PFSK-1 (cell line): ENCODE results near the gene DCHS1.

ENCODE experiments used
- FOXP2 ChIP-seq: optimal IDR thresholded peaks from 2 replicates; pipeline ENCODE3; 2011; ENCODE audit warnings: borderline replicate concordance, control low read depth, inconsistent platforms; ENCODE audit not compliant: insufficient read depth; ENCODE audit errors: extremely low read length, extremely low read depth
- POLR2AphosphoS5 ChIP-seq: IDR thresholded peaks from 2 replicates; pipeline ENCODE4 v1.6.1; 2012; ENCODE audit warnings: low read depth, mild to moderate bottlenecking, control low read depth, low read length, moderate library complexity
- SIN3A ChIP-seq: IDR thresholded peaks from 2 replicates; pipeline ENCODE4 v1.6.1; 2012; ENCODE audit warnings: mild to moderate bottlenecking, low read length, moderate library complexity, borderline replicate concordance; ENCODE audit not compliant: insufficient read depth
- TAF1 ChIP-seq: IDR thresholded peaks from 2 replicates; pipeline ENCODE4 v1.6.1; 2012; ENCODE audit warnings: low read length, control low read depth, borderline replicate concordance; ENCODE audit not compliant: insufficient read depth
- TF ChIP-seq, protein P1 (sequence below), 2 experiments: IDR thresholded peaks; 2 replicates each; pipeline versions ENCODE4 v1.6.1 to v1.8.0; 2011 to 2012; ENCODE audit warnings: low read depth in 2 of 2, low read length in 2 of 2, control low read depth in 1 of 2, inconsistent platforms in 1 of 2, mild to moderate bottlenecking in 1 of 2, moderate library complexity in 1 of 2; ENCODE audit not compliant: insufficient read depth in 1 of 2

DNA sequence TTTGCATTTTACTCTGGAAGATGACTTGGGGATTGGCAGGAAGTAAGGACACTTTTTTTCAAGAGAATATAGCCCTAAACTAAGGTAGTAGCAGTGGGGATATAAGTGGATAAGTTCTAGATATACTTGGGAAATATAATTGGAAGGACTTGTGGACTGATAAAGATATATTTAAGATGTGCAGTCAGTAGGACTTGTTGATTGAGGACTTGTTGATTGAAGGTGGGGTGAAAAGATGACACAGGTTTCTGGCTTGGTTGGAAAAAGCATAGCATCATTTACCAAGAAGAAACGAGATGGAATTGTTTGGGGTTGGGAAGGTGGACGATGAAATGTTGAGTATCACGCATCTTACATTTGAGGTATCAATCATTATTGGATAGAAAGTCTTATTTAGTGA, 42.1 kb downstream of the DCHS1 start:
- TF ChIP-seq SIN3A (no peak), POLR2AphosphoS5 (no peak), TAF1 (no peak), FOXP2 (no peak)
- TF ChIP-seq, protein P1, sequence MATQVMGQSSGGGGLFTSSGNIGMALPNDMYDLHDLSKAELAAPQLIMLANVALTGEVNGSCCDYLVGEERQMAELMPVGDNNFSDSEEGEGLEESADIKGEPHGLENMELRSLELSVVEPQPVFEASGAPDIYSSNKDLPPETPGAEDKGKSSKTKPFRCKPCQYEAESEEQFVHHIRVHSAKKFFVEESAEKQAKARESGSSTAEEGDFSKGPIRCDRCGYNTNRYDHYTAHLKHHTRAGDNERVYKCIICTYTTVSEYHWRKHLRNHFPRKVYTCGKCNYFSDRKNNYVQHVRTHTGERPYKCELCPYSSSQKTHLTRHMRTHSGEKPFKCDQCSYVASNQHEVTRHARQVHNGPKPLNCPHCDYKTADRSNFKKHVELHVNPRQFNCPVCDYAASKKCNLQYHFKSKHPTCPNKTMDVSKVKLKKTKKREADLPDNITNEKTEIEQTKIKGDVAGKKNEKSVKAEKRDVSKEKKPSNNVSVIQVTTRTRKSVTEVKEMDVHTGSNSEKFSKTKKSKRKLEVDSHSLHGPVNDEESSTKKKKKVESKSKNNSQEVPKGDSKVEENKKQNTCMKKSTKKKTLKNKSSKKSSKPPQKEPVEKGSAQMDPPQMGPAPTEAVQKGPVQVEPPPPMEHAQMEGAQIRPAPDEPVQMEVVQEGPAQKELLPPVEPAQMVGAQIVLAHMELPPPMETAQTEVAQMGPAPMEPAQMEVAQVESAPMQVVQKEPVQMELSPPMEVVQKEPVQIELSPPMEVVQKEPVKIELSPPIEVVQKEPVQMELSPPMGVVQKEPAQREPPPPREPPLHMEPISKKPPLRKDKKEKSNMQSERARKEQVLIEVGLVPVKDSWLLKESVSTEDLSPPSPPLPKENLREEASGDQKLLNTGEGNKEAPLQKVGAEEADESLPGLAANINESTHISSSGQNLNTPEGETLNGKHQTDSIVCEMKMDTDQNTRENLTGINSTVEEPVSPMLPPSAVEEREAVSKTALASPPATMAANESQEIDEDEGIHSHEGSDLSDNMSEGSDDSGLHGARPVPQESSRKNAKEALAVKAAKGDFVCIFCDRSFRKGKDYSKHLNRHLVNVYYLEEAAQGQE (IDR thresholded peaks at IDR 0.05; ENCODE audit: insufficient read depth in 1 of 2, low read depth in 2 of 2, low read length in 2 of 2) = no peak
